GM12878 (cell line): Measurements from ENCODE around the gene GAK. TPM values are rescaled to one million over a fixed set of nuclear protein-coding genes. Genes with fewer than 3 reads are reported as not detected.

Experiments used
- ATAC-seq: fragments of 200-7000 bp; cut with Tn5 transposase; 3 replicates; pipeline ENCODE4 v1.9.1; 2020; ENCODE audit warnings: mild to moderate bottlenecking, moderate library complexity
- BruUV-seq: library from RNA; stranded (reverse); fragments of 400-500 nt; replicated peaks from 2 replicates; lab custom pipeline; 2021; lab: Mats Ljungman, UMichigan
- CTCF ChIA-PET: fragments of 300-600 bp; sonication (Branson Sonifier 250); formaldehyde crosslinking; extraction: SDS; loops from one replicate; lab custom pipeline; 2021; ENCODE audit warnings: inconsistent platforms; lab: Yijun Ruan, JAX
- POLR2A ChIA-PET: fragments of 350-600 bp; formaldehyde crosslinking; extraction: SDS; loops from one replicate; lab custom pipeline; 2021; ENCODE audit warnings: inconsistent platforms; lab: Charles Lee
- RAD21 ChIA-PET: fragments of 300-600 bp; sonication (Branson Sonifier 250); formaldehyde crosslinking; loops from one replicate; lab custom pipeline; 2023; ENCODE audit warnings: antibody characterized with exemption; ENCODE audit not compliant: unreplicated experiment; lab: Charles Lee
- SMC1A ChIA-PET: fragments of 300-600 bp; sonication (Branson Sonifier 250); formaldehyde crosslinking; loops from one replicate; lab custom pipeline; 2023; ENCODE audit not compliant: unreplicated experiment, uncharacterized antibody; lab: Charles Lee
- DNase-seq: peaks from one replicate; pipeline ENCODE4 v3.0.0-alpha.2; 2011; ENCODE audit warnings: low read depth, low spot score
- FAIRE-seq: peaks from 3 replicates; lab custom pipeline; 2011; peaks lifted over from hg19 to GRCh38; lab: Jason Lieb, UNC
- H2AFZ ChIP-seq: 2 replicates; pipeline ENCODE4 v1.6.0; 2011; ENCODE audit warnings: low read depth, low read length, control low read depth; ENCODE audit not compliant: control insufficient read depth
- H3K27ac ChIP-seq: 2 replicates; pipeline ENCODE4 v1.5.1; 2011; ENCODE audit warnings: control low read depth; ENCODE audit not compliant: control insufficient read depth, insufficient read depth
- H3K27me3 ChIP-seq, 2 experiments: replicated peaks in 1 of 2; 2 replicates each; pipeline versions ENCODE4 v1.6.0 to v1.6.1; 2011; ENCODE audit warnings: low read length in 1 of 2; ENCODE audit not compliant: control insufficient read depth in 2 of 2, insufficient read depth in 2 of 2
- H3K36me3 ChIP-seq, 2 experiments: 2 replicates each; pipeline ENCODE4 v1.5.1; 2011; ENCODE audit warnings: low read length in 1 of 2; ENCODE audit not compliant: control insufficient read depth in 2 of 2, insufficient read depth in 2 of 2
- H3K4me1 ChIP-seq: 2 replicates; pipeline ENCODE4 v1.6.1; 2011; ENCODE audit warnings: mild to moderate bottlenecking, low read length, moderate library complexity, mixed read lengths; ENCODE audit not compliant: control insufficient read depth, insufficient read depth
- H3K4me2 ChIP-seq: 2 replicates; pipeline ENCODE4 v1.6.0; 2011; ENCODE audit warnings: control low read depth; ENCODE audit not compliant: control insufficient read depth, insufficient read depth
- H3K4me3 ChIP-seq: fragments of 200-600 bp; sonication (generic); 2 replicates; pipeline ENCODE4 v1.5.1; 2016
- H3K79me2 ChIP-seq: 2 replicates; pipeline ENCODE4 v1.6.0; 2011; ENCODE audit warnings: low read length; ENCODE audit not compliant: control insufficient read depth, insufficient read depth
- H3K9ac ChIP-seq: 2 replicates; pipeline ENCODE4 v1.8.0; 2011; ENCODE audit warnings: low read length, control low read depth, mixed read lengths; ENCODE audit not compliant: control insufficient read depth, insufficient read depth
- H3K9me3 ChIP-seq: replicated peaks from 3 replicates; pipeline ENCODE4 v1.5.1; 2011; ENCODE audit warnings: mild to moderate bottlenecking, low read length; ENCODE audit not compliant: control insufficient read depth, insufficient read depth
- H4K20me1 ChIP-seq: 2 replicates; pipeline ENCODE4 v1.6.0; 2011; ENCODE audit not compliant: control insufficient read depth, insufficient read depth
- RAD51 ChIP-seq: fragments of 450-650 bp; IDR thresholded peaks from 2 replicates; pipeline ENCODE4 v1.6.1; 2016; ENCODE audit warnings: moderate library complexity, mild to moderate bottlenecking, inconsistent platforms
- WGBS: methylation state at CpG from one replicate; pipeline ENCODE4 v1.1.6; 2016; ENCODE audit warnings: low lambda C conversion rate; ENCODE audit not compliant: insufficient replicate concordance, insufficient coverage; ENCODE audit errors: missing lambda C conversion rate; 5-methylcytosine and 5-hydroxymethylcytosine counted together
- in situ Hi-C: fragments of 300-500 bp; cut with MboI; formaldehyde crosslinking; loops from 9 replicates; pipeline ENCODE4 v1.14.3; 2018; ENCODE audit warnings: mixed read lengths
- intact Hi-C: fragments of 100-400 bp; cut with micrococcal nuclease; formaldehyde crosslinking; loops from one replicate; pipeline ENCODE4 v1.14.2; 2022; ENCODE audit not compliant: unreplicated experiment
- polyA plus RNA-seq, 11 experiments: library from polyadenylated mRNA; depleted of rRNA in 4 of 11; unstranded in 6 of 11; stranded (reverse) in 5 of 11; fragments of >200 nt; fragmentation: Nextera tagmentation in 4 of 11; fragmentation: Illumina TruSeq in 1 of 11; extraction: Ambion mirVana in 4 of 11; extraction: Trizol in 1 of 11; gene quantifications; 1 replicate in 1 of 11; 2 replicates in 10 of 11; pipeline versions ENCODE4 v1.2.1 to v1.2.3, GENCODE V29; 2011 to 2016; ENCODE audit warnings: inconsistent platforms in 2 of 11, missing spikeins in 2 of 11, low read depth in 1 of 11
- total RNA-seq, 4 experiments: library from RNA; depleted of rRNA in 3 of 4; stranded (reverse); fragments of >200 nt in 3 of 4; fragmentation: Illumina TruSeq in 1 of 4; extraction: Trizol in 1 of 4; gene quantifications; 2 replicates each; pipeline versions ENCODE4 v1.2.1 to v1.2.3, GENCODE V29; 2013 to 2021
- TF ChIP-seq, protein P1 (sequence below), 3 experiments: IDR thresholded peaks in 2 of 3; conservative IDR thresholded peaks in 1 of 3; 2 replicates each; pipeline ENCODE4 v1.5.1; 2011; ENCODE audit warnings: low read depth in 3 of 3, low read length in 3 of 3, mild to moderate bottlenecking in 3 of 3, control low read depth in 2 of 3, moderate library complexity in 2 of 3, inconsistent platforms in 1 of 3, mixed read lengths in 1 of 3; ENCODE audit not compliant: control insufficient read depth in 2 of 3, insufficient read depth in 1 of 3; ENCODE audit errors: extremely low read depth in 1 of 3

The GAK gene
- total and polyA plus RNA-seq, 10 of the 15 experiments (the other 5 are each of a cell fraction or from before 2014, with no cell fraction given), result 0.82 to 127 (median 53.8) TPM

DNA sequence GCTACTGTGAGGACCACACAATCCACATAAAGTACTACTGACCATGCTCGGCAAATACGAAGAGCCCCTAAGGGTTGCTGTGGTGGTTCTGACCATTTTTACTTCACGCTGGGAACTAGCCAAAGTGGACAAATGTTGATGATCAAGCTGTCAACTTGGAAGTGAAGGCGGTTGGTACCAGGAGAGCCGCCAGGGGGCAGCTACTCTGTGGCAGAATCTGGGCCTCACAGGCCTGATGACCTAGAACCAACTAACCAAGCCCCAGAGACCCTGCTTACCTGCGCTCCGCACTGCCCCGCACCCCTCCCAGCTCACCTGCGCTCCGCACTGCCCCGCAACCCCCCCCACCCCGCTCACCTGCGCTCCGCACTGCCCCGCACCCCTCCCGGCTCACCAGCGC, 5.6 kb downstream of the GAK start:
- RAD21 ChIA-PET, result no interaction called here

More for the DNA sequence above, 5.6 kb downstream of the GAK start:
- peaks cover 0 to 4% of the 10 kb centered on the region in 2 experiments; a peak in 2 of 4 replicates for H3K36me3 ChIP-seq
- H2AFZ ChIP-seq, result no peak overlapping the region
- TF ChIP-seq, protein P1, sequence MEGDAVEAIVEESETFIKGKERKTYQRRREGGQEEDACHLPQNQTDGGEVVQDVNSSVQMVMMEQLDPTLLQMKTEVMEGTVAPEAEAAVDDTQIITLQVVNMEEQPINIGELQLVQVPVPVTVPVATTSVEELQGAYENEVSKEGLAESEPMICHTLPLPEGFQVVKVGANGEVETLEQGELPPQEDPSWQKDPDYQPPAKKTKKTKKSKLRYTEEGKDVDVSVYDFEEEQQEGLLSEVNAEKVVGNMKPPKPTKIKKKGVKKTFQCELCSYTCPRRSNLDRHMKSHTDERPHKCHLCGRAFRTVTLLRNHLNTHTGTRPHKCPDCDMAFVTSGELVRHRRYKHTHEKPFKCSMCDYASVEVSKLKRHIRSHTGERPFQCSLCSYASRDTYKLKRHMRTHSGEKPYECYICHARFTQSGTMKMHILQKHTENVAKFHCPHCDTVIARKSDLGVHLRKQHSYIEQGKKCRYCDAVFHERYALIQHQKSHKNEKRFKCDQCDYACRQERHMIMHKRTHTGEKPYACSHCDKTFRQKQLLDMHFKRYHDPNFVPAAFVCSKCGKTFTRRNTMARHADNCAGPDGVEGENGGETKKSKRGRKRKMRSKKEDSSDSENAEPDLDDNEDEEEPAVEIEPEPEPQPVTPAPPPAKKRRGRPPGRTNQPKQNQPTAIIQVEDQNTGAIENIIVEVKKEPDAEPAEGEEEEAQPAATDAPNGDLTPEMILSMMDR (IDR thresholded peaks at IDR 0.05 in 2 of 3, conservative IDR thresholded peaks at IDR 0.05 in 1 of 3; ENCODE audit: control insufficient read depth in 2 of 3, extremely low read depth in 1 of 3, insufficient read depth in 1 of 3, low read depth in 3 of 3, low read length in 3 of 3), result peak in 1 of 3 experiments; percentile 7; a peak in 1 of 6 replicates
- TF ChIP-seq RAD51, result no peak
- TF ChIP-seq, all 136 proteins: peak for 1
- no peaks in the 10 kb centered on the region; the same call in 1 of the 3 replicates for H3K9me3 ChIP-seq
- no peak overlapping the region for H3K4me3 ChIP-seq
- ATAC-seq (no peak), DNase-seq (no peak), FAIRE-seq (no peak)
- peaks cover 46% of the 10 kb centered on the region for H3K4me1 ChIP-seq
- in situ Hi-C loops (no loop called here), intact Hi-C loops (no loop called here)
- H3K27me3 ChIP-seq, result no peaks in the 10 kb centered on the region
- peaks cover 79% of the 10 kb centered on the region for H3K79me2 ChIP-seq
- no peak overlapping the region for H3K27ac ChIP-seq
- H3K9ac ChIP-seq, result no peak overlapping the region
- CTCF ChIA-PET, result no interaction called here
- BruUV-seq, result no TSS peak
- no peak overlapping the region for H3K4me2 ChIP-seq
- SMC1A ChIA-PET, result no interaction called here
- H4K20me1 ChIP-seq, result peaks cover 15% of the 10 kb centered on the region
- POLR2A ChIA-PET, result no interaction called here
- WGBS, result 71% methylated on average over 5 of the region's 17 CpGs
